GM21786 (cell line): ENCODE measurements around the gene SLC39A11.

Experiments
- ATAC-seq: cut with Tn5 transposase; IDR thresholded peaks from one replicate; pipeline ENCODE4 v1.9.1; 2021; ENCODE audit not compliant: unreplicated experiment

Gene SLC39A11

DNA sequence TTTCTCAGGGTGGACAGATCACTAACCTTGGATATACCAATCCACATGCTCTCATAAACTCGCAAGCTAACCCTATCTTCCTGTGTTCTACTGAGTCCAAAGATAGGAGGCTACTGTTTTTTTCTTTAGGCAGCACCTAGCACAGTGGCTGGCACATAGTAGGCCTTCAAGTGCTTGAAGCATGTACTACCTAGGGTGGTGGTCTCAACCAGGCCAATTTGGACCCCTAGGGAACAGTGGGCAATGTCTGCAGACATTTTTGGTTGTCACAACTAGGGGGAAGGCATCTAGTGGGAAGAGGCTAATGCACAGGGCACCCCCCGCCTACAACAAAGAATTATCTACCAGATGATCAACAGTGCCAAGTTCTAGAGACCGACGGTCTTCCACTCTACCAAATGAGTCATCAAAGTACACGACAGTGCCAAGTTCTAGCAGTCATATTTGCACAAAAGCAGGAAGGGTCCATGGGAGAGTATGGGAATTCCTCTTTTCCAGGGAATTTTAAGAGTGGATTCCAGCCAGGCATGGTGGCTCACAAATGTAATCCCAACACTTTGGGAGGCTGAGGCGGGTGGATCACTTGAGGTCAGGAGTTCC lies 390.3 kb downstream of the SLC39A11 start:
- ATAC-seq: no peak

DNA sequence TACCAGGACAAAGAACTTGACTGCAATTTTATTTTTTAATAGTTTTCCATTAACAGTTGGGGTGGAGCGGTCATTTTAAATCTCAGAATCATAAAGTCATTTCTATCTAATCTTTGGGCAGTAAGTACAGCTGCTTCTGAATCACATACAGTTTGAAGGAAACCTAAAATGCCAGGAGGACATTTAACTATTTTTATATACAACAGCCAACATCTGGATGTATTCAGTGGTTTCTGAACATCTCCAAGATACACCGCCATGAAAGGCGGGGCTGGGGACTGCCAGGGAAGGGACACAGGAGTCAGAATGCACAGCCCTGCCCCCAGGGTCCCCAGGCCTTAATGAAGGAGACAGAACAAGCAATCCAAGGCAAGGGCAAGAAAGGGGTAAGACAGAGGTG lies 392.3 kb downstream of the SLC39A11 start:
- ATAC-seq: no peak

GRCh38 chr17:72699545-72699944 lies 392.9 kb downstream of the SLC39A11 start:
- no peak for ATAC-seq

GRCh38 chr17:72697602-72698146 lies 394.8 kb downstream of the SLC39A11 start:
- no peak for ATAC-seq

GRCh38 chr17:72696721-72697120 lies 395.8 kb downstream of the SLC39A11 start:
- no peak for ATAC-seq

- no peak for ATAC-seq
Observed at GRCh38 chr17:72696156-72696555, 396.3 kb downstream of the SLC39A11 start.

GRCh38 chr17:72693956-72694355 lies 398.5 kb downstream of the SLC39A11 start:
- no peak for ATAC-seq

- ATAC-seq: no peak
Observed at GRCh38 chr17:72693151-72693878, 399.2 kb downstream of the SLC39A11 start.

- no peak for ATAC-seq
Observed at GRCh38 chr17:72692676-72693075, 399.8 kb downstream of the SLC39A11 start.

DNA sequence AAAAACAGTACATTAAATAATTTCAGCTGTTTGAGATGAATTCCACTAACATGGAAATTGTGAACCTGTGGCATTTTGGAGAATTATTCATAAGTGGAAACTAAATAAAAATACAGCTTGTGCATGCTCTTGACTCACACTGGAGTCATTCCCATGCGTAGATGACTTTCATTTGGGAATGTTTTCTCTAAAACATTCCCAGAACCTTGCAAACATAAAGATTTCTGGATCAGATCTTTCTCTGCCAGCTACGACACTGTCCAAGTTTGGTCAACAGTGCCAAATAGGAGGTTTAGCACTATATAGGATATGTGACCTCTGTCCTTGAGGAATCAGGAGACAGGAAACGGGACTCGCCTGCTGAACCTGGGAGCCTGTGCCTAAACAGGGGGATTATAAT lies 400.9 kb downstream of the SLC39A11 start:
- ATAC-seq: no peak

GRCh38 chr17:72691017-72691416 lies 401.5 kb downstream of the SLC39A11 start:
- no peak for ATAC-seq

DNA sequence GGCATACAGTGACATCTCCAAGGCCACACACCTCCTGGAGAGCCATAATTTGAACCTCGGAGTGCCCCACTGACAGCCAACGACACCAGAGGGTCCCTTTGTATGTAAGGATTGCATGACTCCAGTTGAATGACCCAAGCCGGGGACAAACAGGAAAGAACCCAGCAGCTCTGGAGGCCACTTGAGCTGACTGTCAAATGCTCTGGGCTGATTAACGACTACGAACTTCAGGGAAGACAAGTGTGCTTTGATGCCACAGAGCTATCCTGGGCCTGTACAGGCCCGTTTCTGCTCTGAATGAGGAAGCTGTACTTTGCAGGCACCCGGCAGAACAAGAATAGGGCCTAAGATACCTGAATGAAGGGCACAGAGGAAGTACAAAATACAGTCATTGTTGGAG lies 404.6 kb downstream of the SLC39A11 start:
- ATAC-seq: no peak

- no peak for ATAC-seq
Observed at GRCh38 chr17:72684405-72685020, 408.0 kb downstream of the SLC39A11 start.

DNA sequence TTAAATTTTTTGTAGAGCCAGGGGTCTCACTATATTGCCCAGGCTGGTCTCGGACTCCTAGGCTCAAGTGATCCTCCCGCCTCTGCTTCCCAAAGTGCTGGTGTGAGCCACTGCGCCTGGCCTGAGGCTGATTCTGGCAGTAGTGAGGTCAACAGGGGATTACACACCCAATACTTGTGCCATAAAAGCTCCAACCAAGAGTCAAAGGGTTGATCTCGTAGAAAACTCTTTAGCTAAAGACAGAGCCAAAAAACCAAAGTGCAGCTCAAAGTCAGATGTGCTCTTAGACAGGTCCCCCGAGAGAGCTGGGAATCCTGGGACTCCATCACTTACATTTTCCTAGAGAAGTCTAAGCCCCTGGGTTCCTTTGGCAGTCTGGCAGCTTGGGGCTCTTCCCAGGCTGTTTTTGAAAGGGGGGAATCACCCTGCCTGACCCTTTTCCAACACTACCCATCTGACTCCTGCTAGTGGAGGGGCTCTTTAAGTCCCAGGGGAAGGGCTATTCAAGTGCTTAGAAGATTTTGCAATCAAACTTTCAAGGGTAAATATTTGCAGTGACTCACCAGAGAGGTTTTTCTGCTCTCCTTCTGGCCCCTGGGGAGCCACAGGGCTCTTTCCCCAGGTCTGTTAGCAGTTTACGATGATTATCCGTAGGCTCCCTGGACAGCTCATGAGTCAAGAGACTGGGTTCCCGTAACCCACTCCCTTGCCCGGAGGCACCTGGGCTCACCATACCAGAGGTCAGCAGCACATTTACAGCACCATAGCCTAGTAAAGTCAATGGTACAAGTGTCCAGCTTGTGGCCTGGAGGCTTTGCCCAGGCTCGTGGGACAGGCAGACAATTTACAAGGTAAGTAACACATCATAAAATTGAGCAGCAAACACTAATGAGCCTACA lies 408.7 kb downstream of the SLC39A11 start:
- ATAC-seq: peak; percentile 49

GRCh38 chr17:72682605-72683004 lies 409.9 kb downstream of the SLC39A11 start:
- ATAC-seq: no peak

DNA sequence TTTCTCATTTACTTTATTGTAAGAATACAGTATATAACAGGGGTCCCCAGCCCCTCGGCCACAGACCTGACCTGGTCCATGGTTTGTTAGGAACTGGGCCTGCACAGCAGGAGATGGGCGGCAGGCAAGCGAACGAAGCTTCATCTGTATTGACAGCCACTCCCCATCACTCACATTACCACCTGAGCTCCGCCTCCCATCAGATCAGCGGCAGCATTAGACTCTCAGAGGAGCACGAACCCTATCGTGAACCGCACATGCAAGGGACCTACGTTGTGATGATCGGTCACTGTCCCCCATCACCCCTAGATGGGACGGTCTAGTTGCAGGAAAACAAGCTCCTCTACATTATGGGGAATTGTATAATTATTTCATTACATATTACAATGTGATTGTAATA lies 410.6 kb downstream of the SLC39A11 start:
- ATAC-seq: no peak

DNA sequence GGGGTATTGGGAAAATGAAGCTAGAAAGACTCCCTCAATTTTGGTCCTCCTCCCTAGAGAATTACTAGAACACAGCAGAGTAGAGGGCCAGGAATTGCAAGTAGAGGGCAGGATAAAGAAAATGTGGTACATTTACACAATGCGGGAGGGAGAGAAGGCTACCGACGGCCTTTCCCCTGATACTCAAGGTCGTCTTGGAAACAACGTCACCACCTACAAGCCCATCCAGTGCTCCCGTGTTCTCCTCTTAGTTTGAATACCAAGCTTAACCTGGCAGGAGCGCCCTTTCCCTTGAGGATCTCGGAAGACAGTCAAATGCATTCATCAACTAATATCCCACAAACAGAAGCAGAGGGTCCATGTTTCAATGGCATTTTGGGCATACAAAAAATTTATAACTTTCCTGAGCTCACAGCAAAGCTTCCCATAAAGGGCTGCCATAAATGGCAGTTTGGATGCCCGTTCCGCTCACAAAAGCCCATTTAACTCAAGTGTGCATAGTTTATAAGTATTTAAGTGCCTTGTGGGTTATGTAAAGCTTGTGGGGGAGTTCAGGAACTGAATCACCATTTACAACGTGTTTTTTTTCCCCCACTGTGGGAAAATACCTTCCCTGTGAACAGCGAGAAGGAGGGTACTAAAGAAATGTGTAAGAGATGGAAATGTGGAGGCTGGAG lies 414.6 kb downstream of the SLC39A11 start:
- ATAC-seq: no peak

GRCh38 chr17:72677108-72677507 lies 415.4 kb downstream of the SLC39A11 start:
- no peak for ATAC-seq

- ATAC-seq: no peak
Observed at GRCh38 chr17:72672729-72673128, 419.8 kb downstream of the SLC39A11 start.

DNA sequence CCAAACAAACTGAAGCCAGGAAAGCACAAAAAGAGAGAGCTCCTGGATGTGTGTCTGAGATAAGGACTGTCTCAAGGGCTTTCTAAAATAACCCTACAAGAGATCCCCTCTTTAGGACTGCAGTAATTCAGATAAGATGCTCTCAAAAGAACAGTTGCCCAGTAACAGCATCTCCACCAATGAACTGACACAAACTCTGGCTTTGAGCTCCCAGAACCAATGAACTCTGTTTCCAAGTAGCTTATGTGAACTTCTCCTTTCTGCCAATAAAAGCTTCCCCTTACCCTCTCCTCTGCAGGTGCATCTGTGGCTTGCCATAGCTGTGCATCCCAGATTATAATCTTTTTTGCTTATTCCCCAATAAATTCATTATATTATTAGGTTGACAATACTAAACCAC lies 421.5 kb downstream of the SLC39A11 start:
- no peak for ATAC-seq
